Measurements from ENCODE around the gene IRF6. TPM values are rescaled to one million over a fixed set of nuclear protein-coding genes. Genes with fewer than 3 reads are reported as not detected.

Gene IRF6
- 91.2 and 169 TPM in 2 replicates for total RNA-seq

DNA sequence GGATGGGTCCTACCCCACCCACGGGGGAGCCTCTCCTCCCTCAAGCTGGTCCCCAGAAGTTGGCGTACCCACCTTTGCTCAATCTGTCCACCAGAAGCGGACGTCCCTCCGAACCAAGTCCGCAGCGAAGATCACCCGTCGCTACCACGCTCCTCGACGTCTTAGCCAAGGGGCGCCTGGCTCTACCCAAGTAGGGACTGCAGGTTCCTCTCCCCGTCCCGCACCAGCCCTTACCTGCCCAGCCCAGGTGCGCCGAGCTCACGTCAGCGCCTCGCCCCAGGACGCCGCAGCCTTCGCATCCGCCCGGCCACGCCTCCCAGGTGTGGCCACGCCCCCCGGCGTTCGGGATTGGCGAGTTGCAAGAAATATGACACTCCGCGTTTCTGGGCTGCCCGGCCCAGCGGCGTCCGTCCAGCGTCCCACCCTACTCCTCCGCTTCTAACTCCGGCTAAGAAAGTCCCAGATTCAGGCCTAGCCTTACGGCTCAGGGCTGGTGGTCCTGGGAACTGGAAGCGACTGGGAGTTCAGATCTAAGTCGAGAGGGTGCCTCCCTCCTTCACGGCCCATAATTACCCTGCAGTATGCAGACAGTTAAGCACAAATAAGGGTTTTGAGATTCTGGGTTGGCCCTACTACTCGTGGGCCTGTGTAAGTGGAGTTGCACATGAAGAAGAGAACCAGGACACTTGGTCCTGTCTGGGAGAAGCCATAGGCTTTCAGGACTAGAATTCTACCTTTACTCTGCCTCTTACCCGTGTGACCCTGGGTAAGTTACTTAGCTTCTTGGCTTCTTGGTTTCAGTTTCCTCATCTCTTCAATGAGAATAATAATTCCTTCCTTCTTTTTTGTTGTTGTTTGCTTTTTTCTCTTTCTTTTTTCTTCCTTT is at the start of gene IRF6:
Gene IRF6, minus strand, starts transcription at position 268 of the 886 bp plus-strand sequence. CDS start 4,729 bp downstream, outside the sequence.

GRCh38 chr1:209827384-209828262 is 21.7 kb upstream of the IRF6 start, which contains the start of gene UTP25:
Gene UTP25, plus strand, starts transcription at chr1:209827972. Its CDS starts 92 bp downstream, at chr1:209828064.

GRCh38 chr1:209784265-209785169 is 21.4 kb downstream of the IRF6 start, which contains the start of gene C1orf74:
Gene C1orf74, minus strand, starts transcription at chr1:209784559. Its CDS starts 925 bp downstream, at chr1:209783634.

DNA sequence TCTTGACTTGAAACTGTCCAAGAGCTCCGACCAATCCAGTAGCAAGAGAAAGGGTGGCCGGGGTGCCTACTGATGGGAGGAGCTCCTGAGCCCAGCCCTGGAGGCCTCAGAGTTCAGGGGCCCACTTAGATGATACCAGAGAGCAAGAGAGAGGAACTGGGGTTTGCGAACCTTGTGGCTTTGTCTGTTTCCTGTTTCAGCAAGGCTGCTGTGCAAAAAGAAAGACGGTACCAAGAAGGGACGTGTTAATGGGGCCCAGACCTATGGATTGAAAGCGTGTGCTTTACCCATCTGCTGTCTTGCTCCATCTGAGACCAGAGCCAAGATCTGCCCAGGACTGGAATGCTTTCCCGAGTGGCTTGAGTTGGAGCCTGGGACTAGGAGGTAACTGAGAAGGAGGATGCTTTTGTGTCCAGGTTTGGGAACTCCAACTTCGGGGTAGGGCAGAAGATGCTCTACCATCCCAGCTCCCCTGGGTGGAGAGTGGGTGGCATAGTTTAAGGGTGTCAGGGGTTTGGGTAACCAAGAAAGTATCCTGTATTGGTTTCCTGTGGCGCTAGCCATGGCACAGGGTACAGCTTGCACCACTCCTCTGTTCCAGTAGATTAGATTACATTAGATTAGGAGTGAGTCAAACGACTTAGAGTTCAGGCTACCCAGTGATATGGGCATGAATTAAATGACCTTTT is 49.9 kb downstream of the IRF6 start, which contains the start of gene TRAF3IP3:
Gene TRAF3IP3, plus strand, starts transcription at position 128 of the 689 bp plus-strand sequence. CDS start 3,987 bp downstream, outside the sequence.

Other genes starting within 250 kb of the IRF6 start
- gene CAMK1G, start 222.4 kb downstream of the IRF6 start, total RNA-seq: not detected in 2 replicates
- gene LAMB3, start 153.7 kb downstream of the IRF6 start, total RNA-seq: 964 and 3,200 TPM in 2 replicates
- 219 and 961 TPM in 2 replicates for gene G0S2, start 130.7 kb downstream of the IRF6 start, total RNA-seq
- gene HSD11B1, start 101.3 kb downstream of the IRF6 start, total RNA-seq: 0.34 TPM in 1 of 2 replicates, not detected in the other
- 0.11 and 1.5 TPM in 2 replicates for gene TRAF3IP3, start 50.1 kb downstream of the IRF6 start, total RNA-seq
- gene C1orf74, start 21.6 kb downstream of the IRF6 start, total RNA-seq: 6.0 and 11.0 TPM in 2 replicates
- 4.8 and 6.0 TPM in 2 replicates for gene UTP25, start 21.8 kb upstream of the IRF6 start, total RNA-seq
- gene SYT14, start 132.1 kb upstream of the IRF6 start, total RNA-seq: 0.04 and 0.94 TPM in 2 replicates